ENCODE data around the gene GABRB1.
"Not testable (repeated sequence)": the region's sequence is repeated elsewhere in the genome, so short reads cannot be mapped to it uniquely, and the experiment has no call there.

GABRB1 gene

GRCh38 chr4:47309165-47309564 lies 277.8 kb downstream of the GABRB1 start:
- no peak for DNase-seq (ENCODE audit: low read depth)

- DNase-seq (ENCODE audit: low read depth): no peak
Observed at GRCh38 chr4:47312170-47312569, 280.8 kb downstream of the GABRB1 start.

GRCh38 chr4:47313384-47313783 lies 282.0 kb downstream of the GABRB1 start:
- DNase-seq (ENCODE audit: low read depth): no peak

DNA sequence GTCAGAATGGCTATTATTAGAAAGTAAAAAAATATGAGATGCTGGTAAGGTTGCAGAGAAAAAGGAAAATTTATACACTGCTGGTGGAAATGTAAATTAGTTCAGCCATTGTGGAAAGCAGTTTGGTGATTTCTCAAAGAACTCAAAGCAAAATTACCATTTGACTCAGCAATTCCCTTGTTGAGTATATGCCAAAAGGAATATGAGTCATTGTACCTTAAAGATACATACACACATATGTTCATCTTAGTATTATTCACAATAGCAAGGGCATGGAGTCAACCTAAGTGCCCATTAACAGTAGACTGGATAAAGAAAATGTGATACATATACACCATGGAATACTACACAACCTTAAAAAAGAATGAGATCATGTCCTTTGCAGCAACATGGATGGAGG lies 284.0 kb downstream of the GABRB1 start:
- DNase-seq (ENCODE audit: low read depth): no peak

GRCh38 chr4:47326025-47326424 lies 294.7 kb downstream of the GABRB1 start:
- no peak for DNase-seq (ENCODE audit: low read depth)

DNA sequence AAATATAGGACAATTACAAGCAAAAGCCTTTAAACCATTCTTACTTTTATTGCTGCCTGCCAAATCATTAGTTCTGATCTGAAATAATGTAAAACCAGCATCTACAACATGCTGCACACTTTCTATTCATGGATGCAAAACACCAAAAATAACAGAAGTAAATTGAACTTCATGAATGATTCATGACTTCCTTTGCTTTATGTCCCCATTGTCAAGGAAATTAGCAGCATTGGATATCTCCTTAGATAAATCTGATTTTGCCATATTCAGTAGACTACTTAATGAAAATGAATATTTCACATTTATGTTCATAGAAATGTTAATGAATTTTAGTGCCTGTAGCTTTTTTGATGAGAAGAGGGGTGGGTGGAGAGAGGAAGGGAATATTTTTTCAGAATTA lies 299.5 kb downstream of the GABRB1 start:
- no peak for DNase-seq (ENCODE audit: low read depth)

DNA sequence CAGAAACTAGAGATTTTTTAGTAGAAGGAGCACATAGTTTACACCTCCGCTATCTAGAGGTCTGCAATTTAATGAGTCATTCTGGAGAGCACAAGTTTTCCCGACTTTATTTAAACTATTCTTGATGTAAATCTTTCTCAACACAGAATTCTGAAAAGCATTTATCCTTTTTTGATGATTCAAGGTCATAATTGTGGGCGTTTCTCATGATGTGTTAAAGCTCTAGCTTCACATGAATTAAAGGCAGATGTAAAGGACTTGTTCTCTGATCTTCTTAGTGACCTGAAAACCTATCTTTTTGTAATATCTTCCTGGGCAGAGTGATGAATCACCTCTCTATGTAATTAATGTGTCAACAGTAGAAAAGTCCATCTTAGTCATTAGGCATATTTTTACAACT lies 303.3 kb downstream of the GABRB1 start:
- no peak for DNase-seq (ENCODE audit: low read depth)

GRCh38 chr4:47337893-47338292 lies 306.5 kb downstream of the GABRB1 start:
- no peak for DNase-seq (ENCODE audit: low read depth)

- DNase-seq (ENCODE audit: low read depth): no peak
Observed at GRCh38 chr4:47340914-47341313, 309.5 kb downstream of the GABRB1 start.

DNA sequence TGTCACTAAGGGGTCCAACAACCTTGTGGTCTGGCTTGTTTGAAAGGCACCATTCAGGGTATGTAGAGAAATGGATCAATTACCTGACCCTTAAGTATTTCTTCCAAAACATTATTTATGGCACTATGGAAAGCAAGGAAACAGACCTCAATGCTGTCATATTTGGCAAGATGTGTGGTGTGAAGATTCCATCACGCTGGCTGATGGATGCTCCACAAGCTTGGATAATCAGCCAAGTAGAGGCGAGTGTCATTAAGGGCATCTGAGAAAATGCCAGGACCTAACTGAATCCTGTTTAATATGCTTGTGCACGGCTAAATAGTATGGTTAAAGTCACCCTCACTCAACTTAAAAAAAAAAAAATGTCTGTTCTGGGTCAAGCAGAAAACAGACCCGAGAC lies 311.4 kb downstream of the GABRB1 start:
- no peak for DNase-seq (ENCODE audit: low read depth)

DNA sequence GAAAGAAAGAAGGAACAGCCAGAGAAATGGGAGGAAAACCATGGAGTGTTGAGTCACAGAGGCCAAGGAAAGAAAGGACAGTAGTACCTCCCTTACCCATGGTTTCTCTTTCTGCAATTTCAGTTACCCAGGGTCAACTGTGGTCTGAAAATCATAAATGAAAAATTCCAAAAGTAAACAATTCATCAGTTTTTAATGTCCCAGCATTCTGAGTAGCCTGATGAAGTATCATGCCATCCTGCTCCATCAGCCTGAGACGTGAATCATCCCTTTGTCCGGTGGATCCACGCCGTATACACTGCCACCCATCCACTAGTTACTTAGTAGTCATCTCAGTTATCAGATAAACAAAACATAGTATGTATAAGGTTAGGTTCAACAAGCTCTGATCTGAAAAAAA lies 318.0 kb downstream of the GABRB1 start:
- DNase-seq (ENCODE audit: low read depth): no peak

DNA sequence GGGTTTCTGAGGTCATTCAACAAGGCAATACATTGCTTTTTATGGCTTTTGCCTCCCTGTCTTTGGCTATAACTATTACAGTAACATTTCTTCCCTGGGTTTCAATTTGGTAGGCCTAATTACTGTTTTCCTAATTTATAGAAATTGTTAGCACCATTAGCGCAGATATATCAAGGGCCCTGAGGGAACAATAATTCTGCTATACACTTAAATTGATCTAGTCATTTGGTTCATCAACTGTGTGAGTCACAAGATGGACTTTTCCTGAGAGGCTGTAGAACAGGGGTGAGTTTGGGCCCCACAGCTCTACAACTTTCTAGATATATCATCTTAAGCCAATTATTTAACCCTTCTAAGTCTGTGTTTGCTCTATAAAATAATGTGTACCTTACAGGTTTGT lies 324.2 kb downstream of the GABRB1 start:
- DNase-seq (ENCODE audit: low read depth): no peak

DNA sequence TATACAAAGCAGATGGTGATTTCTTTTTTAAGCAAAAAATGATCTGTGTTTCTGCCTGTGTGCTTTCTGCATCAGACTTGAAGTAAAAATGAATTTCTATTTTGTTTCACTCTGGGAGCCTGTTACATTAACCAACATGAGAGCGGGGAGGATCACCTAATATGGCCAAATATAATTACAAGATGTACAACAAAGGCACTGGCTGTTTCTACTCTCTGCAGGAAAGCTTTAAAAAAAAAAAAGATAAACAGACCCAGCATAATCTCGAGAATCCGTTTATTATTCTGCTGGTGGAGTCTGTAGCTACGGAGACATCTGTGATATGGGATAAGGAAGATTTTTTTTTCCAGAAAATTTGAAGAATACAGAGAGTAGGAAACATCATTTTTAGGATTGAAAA lies 328.5 kb downstream of the GABRB1 start:
- no peak for DNase-seq (ENCODE audit: low read depth)

DNA sequence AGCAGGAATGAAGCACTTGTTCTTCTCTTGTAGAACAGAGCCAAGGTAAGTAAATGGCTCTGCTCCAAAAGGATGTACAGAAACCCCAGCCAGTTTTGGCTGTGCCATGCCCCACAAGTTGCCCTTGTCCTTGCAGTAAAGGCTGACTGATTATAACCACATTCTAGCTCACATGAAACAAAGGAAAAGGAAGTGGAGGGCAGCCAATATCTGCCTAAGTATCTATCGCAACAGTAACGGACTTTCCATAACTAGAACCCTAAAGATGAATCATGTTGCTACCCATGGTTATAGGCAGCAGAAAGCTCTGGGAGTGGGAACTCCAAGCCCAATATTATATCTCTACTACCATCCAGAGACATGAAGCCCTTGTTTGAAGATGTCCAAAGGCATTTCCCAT lies 336.4 kb downstream of the GABRB1 start:
- no peak for DNase-seq (ENCODE audit: low read depth)

GRCh38 chr4:47368211-47368610 lies 336.8 kb downstream of the GABRB1 start:
- no peak for DNase-seq (ENCODE audit: low read depth)

DNA sequence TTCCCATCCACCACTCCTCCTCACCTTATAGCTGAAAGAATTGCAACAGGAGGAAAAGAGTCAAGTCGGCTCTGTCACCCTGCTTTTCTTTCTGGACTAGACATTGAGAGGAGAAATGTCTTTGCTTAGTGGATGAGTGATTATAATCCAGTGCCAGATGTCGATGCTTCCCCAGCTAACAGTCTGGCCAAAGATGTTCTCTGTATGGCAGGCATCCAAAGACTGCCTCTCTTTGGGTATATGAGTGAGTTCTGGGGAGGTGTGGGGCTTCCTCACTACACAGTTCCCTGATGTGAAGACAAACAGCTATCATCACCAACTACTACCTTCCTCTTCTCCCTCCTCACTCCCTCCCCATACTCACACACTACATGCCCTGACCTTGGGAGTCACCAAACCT lies 341.2 kb downstream of the GABRB1 start:
- no peak for DNase-seq (ENCODE audit: low read depth)

DNA sequence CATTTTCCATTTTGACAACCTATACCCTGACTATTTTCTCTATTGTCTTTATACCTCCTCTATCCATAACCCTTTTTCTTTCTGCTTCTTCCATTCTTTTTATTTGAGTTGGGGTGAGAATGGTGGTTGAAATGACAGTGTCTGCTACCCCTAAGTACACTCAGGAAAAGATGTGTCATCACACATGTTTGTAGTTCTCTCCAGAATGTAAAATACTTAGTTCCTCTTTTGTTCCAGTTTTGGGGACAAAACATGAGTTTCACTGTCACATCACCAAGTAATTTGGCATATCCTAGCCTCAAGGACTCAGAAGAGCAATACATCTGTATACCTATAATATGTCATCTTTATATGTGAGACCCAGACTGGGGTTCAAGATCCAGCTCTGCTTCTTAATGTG lies 341.8 kb downstream of the GABRB1 start:
- DNase-seq (ENCODE audit: low read depth): no peak

DNA sequence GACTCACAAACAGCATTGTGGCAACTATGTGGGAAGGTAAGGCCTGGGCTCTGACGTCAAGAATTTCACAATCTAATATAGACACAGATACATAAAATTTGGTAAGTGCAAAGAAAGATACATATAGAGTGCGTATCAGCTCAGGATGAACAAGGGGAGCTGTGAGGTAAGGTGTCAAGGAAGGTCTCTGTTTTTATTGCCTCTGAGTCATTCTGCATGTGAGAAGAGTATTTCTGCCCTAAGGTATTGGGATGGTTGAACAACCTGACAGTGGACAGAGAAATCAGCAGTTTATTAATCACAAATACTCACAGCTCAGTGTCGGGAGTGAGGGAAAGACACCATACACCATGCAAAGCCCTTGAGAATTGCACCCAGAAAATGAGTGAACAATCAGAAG lies 342.3 kb downstream of the GABRB1 start:
- no peak for DNase-seq (ENCODE audit: low read depth)

DNA sequence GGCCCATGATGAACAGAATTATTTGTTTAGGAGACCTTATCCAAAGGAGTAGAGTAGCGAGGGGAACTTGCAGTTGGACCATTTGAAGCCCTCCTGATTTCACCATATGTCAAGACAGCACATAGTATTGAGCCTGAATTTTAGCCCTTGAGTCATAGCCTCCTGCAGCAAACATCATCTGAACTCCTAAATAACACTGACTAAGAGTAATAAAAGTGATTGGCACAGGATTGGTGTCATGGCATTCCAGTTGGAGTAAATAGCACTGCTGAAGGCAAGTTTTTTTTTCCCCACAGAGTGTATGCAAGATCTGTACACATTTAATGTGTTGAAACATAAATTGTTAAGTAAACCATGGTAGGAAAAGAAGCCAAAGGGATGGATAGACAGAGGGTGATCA lies 343.1 kb downstream of the GABRB1 start:
- no peak for DNase-seq (ENCODE audit: low read depth)

DNA sequence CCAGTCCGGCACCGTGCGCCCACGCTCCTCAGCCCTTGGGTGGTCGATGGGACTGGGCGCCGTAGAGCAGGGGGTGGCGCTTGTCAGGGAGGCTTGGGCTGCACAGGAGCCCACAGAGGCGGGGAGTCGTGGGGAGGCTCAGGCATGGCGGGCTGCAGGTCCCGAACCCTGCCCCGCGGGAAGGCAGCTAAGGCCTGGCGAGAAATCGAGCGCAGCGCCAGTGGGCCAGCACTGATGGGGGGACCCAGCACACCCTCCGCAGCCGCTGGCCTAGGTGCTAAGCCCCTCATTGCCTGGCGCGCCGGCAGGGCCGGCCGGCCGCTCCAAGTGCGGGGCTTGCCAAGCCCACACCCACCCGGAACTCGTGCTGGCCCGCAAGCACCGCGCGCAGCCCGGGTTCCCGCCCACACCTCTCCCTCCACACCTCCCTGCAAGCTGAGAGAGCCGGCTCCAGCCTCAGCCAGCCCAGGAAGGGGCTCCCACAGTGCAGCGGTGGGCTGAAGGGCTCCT lies 346.7 kb downstream of the GABRB1 start:
- not testable (repeated sequence) for DNase-seq (ENCODE audit: low read depth)

GRCh38 chr4:47381172-47381571 lies 349.8 kb downstream of the GABRB1 start:
- no peak for DNase-seq (ENCODE audit: low read depth)

GRCh38 chr4:47382846-47383360 lies 351.5 kb downstream of the GABRB1 start:
- no peak for DNase-seq (ENCODE audit: low read depth)

DNA sequence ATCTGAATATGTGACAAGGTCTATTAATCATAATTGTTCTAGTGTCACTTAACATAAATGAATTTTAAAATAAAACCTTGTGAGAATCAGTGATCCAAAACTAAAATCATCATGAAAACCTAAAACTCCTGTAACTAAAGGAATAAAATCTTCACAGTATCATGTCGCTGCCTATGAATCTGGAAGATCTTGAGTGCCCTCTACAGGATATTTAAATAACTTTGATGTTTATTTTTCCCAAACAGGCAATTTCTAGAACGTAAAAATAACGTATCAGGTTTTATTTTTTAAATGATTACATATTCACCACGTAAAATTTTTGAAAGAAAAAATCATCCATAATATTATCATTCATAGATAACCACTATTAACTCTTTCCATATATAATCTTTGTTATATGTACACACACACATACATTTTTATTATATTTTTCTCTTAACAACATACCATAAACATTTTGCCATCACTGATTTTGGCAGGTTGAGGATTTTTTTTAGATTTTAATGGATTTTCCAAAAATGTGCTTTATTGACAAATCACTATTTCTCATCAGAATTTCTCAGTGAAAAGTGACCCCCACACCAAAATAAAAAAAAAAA lies 352.6 kb downstream of the GABRB1 start:
- no peak for DNase-seq (ENCODE audit: low read depth)

GRCh38 chr4:47386146-47386545 lies 354.8 kb downstream of the GABRB1 start:
- no peak for DNase-seq (ENCODE audit: low read depth)
